GM19438 (cell line): ENCODE measurements around the gene NSG1.

Source experiments
- ATAC-seq: cut with Tn5 transposase; IDR thresholded peaks from one replicate; pipeline ENCODE4 v1.9.1; 2021; ENCODE audit warnings: low read depth; ENCODE audit not compliant: unreplicated experiment

NSG1 gene

DNA sequence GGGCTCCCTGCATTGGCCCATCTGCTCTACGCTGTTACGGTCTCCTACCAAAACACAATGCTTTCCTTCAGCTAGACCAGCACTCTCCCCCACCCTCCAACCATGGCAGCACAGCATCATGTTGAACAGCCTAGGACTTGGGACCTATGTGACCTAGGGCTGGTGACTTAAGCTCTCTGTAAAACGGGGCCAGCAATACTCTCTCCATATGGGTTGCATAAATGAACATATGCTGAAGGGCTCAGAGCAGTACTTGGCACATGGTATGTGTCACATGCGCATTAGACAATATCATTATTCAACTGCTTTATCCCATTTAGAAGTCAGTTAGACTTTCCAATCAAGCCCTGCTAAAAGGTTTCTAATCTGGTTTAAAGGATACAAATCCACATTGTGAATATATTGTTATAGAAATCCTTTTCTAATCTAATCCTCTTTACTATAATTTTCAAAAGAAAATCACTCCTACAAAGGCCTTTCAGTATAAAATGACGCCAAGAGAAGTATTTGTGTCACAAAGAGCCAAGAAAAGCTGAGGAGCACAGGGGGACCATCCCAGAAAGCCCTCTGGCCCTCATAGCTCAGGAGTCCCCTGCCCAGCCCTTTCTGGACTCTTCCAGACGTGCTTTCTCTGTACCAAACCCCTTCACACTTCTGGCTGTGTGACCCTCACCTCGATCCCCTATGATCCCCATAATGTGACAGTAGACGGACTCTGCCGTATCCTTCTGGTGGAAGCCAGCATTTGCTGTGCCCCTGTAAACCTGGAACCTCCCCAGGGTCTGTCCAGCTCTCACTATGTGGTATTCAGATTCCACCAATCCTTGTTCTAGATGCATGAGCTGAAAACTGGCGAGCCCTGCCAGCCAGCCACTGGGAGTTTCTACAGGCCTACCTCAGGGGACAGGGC lies 42.3 kb downstream of the NSG1 start:
- ATAC-seq, result no peak

DNA sequence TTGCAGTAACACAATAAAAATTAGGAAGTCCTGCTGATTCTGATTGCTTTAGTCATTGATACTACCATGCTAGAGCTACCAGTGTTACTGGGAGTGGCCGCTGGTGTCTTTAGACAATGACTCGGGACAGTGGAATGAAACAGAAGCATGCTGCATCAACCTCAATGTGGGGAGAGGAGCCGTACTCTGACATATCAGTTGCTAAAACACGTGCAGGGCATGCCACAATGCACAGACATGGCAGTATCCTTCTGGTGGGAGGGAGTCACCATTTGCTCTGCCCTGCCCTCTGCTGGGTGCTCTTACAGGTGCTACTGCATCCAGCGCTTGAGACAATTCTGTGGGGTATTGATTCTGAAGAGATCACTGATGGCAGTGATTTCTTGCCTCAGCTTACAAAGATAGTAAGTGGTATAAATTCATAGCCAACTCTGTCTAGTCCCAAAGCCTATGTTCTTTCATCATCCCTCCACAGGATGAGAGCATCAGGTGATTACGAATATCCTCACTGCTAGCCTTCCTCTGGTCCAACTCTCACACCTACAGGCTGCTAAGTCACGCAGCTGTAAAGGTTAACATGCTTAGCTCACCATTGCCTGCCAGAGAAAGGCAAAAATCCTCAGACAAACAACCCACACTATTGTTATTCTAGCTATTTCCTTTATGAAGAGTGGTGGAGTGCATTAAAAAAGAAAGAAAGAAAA lies 43.7 kb downstream of the NSG1 start:
- ATAC-seq, result peak; percentile 70

DNA sequence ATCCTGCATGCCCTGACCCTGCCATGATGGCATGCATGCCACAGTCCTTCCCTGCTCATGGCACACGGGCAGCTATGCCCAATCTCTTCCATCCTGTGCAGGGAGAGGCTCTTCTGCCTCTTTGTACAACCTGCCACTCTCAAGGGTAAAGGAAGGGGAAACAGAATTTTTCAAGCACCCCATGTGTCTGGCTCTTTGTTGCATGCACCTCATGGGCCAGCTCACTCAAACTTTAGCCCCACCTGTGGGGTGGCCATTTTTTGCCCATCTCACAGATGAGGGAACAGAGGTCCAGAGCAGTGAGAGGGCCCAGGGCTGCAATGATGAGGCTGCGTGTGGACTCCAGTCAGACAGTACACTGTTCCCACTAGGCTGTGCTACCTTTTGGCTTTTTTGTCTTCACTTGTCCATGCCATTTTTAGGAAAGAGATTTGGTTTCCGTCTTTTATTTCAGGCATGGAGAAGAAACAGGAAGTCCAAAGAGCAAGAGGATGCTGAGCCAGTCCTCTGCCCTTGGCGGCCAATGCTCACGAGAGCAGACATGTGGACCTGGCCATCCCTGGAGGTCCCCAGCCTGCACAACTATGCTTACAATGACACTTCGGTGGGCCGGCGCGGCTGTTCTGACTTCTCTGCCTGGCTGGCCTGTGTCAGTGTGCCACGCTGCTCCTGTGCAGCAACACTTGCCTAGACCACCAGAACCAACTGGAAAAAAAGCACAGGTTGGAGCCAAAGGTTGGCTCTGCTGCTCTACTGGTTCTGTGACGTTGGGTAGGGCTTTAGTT lies 45.6 kb downstream of the NSG1 start:
- no peak for ATAC-seq

DNA sequence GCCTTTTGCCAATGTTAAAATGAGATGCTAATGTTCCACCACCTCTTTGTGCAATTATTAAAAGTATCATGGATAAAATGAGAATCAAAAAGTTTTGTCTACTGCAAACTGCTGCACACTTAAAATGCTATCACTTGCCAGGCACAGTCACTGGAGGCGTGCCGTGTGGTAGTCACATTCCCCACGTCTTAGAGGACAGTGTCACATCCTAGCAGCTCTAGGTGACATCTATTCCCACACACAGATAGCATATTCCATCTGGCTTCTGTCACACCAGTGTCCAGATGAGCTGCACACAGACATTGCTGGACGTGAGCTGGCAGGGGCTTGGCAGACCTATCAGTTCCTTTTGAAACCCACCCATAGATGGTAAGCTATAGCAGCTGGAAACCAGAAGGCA lies 47.0 kb downstream of the NSG1 start:
- ATAC-seq, result no peak

DNA sequence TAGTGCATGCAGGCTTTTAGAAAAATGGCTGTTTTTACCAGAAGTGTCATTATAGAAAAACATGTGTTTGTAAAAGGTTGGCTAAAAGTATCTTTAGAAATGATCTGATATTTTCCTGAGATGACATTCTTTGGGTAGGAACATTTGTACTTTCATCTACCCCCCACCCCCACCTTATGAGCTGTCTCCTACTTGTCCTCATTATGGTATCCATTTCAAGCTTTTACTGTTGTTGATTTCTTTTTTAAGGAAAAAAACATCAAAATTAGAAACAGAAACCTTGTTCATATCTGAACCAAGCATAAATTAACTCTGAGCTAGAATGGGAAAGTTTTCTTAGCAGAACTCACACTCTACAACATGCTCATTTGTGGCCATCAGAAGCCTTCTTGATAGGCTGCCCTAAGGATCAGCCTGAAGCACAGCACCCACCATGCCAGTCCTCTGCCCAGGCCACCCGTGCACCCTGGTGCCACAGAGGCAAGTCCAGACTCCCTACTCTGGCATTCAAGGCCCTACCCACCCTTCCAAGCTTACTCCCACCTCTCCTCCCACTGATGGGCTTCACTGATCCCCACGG lies 49.4 kb downstream of the NSG1 start:
- no peak for ATAC-seq

DNA sequence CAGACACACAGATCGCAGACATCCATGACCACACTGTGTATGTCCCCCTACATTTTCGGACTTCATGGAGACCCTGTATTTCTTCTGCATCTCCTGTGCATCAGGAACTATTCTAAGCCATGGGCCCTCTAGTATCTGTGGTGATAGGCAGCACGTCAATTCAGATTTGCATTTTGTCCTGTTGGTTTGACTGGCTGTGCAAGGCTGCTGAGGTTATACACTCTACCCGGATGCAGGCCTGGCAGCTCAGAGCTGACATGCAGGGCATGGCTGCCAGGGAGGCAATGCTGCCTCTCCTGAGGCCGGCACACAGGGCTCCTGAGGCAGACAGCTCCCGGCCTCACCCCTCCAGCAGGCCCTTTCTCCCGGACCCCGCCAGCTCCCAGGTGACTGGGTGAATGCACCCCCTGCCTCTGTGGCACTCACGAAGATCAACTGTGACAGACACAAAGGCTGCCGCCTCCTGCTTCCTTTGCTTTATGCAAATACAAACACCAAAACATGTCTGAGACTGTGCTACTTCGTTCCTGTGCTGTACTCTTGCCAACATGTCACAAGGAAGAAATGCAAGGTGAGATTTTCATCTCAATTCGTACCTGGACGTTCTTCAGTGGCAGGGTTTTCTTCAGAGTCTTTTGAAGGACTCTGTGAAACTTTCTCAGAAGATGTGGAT lies 51.0 kb downstream of the NSG1 start:
- peak; percentile 70 for ATAC-seq

DNA sequence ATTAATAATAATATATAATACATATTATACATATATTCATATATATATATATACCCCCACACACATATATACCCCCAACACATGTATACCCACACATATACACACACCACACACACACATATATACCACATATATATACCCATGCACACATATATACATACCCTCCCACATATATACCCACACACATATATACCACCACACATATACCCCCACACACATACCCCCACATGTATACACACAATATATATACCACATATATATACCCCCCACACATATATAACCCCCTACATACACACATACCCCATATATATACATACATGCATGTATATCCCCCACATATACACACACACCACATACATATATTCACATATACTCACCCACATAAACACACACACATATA lies 52.0 kb downstream of the NSG1 start:
- ATAC-seq, result no peak

DNA sequence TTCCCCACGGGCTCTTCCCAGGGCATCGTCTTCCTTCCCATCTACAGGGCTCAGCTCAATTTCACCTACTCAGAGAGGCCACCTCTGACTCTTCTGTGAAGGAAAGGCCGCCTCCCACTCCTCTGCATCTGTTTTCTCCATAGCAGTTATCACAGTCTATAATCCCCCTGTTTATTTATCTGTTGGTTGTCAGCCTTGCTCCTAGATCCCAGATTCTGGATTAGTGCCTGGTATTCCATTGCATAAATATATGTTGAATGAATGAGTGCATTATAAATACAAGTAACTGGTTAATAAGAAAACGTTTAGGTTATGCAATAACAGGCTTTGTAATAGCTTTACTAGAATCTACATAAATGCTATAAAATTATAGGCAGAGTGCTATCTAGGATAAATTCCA lies 52.9 kb downstream of the NSG1 start:
- ATAC-seq, result no peak

DNA sequence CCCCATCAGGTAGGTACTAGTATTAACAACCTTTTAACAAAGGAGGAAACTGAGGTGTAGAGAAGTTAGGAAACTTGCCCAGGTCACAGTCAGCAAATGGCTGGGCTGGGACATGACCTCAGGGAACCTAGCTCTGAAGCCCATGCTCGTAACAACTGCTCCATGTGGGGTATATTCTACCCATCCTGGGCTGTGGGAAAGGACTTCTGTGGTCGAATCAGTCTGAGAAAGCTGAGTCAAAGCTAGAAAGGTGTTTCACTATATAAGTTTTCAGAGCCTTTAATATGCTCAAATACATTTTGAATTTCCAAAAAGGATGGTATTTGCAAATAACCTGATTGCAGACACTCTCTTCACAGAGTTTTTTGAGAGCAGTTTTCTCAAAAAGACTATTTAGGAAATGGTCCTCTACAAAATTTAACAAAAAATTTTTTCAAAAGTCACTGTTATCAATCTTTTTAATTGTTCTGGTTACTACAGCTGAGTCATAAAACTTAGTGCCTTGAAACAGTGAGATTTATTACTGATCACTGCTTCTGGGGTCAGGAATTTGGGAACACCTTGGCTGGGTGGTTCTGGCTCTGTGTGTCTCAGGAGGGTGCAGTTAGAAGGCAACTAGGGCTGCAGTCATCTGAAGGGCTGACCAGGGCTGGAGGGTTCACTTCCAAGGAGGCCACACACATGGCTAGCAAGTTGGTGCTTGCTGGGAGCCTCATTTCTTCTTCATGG lies 53.6 kb downstream of the NSG1 start:
- ATAC-seq, result no peak

DNA sequence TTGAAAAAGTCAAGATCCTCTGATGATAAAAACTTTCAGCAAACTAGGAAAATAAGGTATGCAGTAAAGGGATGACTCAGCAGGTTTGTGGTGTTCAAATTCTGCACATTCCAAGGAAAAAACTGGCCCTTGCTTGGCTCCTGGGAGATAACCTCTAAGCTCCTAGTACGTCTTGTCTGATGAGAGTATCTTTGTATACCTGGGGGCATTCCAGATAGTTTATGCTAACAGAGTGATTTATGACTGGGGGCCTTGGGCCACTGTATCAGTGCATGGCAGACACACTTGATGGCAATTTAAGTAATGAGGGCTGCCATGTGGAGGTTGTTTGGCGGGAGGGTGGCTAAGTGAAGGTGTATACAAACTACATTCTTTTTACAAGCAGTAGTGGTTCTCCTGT lies 56.9 kb downstream of the NSG1 start:
- no peak for ATAC-seq

DNA sequence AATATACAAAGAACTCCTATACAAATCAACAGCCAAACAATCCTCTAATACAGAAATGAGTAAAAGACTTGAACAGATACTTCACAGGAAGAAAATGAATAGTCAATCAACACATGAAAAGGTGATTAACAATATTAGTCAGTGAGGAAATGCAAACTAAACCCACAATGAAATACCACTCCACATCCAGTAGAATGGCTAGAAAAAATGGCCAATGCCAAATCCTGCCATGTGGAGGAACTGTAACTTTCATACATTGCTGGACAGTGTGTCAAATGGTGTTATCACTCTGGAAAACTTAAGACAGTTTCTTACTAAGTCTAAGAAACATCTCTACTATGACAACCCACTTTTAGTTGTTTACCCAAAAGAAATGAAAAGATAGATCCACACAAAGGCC lies 59.5 kb downstream of the NSG1 start:
- no peak for ATAC-seq

DNA sequence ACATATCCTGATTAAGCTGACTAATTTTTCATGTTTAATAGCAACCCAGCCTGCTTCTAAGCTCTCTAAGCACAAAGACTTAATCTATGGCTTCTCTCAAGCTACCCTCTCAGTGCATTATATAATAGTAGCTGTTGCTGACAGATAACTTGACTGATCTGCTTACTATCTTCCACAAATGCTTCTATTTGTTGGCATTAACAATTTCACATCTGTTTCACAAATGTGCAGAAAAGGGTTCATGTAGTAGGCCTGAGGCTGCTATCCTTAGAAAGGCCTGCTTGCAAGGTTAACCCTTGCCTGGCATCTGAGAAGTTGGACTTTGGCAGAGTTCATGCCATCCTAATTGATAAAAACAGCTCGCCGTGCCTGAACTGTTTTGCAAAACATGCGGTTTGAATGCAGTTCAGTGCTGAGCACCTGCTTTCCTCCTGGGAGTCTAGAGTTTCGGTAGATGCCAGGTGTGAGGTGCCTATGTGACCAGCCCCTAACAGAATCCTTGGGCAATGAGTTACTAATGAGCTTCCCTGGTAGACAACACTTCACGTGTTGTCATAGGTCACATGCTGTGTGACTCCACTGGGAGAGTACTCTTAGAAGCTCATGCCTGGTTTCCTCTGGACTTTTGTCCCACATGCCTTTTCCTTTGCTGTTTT lies 68.4 kb downstream of the NSG1 start:
- peak; percentile 96 for ATAC-seq

DNA sequence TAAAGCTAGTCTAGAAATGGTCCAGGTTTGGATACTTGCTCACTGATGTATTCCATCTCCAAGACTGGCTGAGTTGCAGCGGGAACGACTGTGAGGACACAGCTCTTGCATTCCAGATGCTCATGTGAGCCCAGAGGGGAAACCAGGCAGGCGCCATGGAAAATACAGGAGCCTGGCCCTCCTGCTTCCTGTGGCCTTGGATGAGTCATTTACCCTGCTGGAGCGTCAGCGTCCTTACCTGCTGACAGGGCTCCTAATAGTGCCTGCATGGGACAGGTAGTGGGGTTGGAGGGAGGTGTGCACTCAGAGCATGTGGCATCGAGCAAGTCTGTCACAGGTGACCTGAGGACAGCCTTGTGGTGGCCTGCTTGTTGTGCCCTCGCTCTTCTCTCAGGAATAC lies 69.4 kb downstream of the NSG1 start:
- ATAC-seq, result no peak

DNA sequence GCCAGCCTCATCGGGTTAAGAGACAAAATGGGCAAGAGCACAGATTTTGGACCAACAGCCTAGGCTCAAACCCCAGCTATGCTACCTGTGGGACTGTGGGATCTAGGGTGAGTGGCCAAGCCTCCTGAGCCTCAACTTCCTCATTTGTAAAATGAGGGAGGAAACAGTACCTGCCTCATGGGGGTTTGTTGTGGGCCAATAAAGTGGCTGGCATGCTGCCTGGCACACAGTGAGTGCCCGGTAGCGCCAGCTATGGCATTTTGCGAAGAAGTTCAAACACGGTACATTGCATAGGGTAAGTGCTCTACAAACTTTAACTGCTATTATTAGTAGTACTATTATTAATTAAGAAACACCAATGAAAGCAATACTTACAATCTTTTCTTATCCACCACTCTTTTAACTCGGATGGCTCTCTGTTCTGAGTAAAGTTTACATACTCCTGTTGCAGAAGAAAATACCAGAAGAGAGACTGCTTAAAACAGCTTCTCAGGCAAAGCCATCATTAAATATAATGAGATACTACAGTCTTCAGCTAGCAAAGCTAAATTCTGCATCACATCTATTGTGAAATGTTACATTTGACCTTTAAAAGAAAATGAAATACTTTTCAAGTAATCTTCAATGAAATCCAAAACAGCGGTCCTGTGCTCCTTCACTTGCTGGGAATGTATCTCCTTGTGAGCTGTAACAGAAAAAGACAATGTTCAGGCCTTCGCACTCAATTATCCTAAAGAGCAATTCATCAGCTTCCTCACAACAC lies 70.1 kb downstream of the NSG1 start:
- no peak for ATAC-seq

DNA sequence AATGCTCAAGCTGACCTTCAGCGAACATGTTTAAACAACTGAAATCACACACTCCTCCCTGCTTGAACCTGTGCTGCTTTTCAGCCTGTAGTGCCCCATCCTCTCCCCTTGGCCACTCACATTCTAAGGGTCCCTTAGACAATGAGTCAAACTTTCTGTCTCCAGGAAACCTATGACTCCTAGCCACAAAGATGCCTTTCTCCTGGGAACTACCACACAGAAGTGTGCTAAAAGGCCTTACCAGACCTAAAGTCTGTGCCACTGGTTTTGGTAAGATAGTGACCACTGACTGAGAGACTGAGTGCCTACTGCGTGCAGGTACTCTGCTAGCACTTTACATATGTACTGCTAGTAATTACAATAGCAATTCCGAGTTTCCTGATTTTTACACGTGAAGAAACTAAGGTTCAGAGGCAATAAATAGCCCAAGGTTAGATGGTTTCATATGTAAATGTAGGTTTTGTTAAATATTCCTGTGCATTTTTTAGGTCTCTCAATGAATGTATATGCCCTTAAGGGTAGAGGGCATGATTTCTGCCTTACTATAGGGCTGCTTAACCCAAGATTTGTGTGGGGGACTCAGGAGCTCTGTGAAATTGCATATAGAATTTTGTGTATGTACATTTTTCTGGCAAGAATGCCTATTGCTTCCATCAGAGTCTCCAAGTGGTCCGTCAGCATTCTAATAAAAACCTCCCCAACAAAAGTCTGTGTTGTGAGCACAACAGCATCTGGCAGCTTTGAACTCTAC lies 71.1 kb downstream of the NSG1 start:
- no peak for ATAC-seq

DNA sequence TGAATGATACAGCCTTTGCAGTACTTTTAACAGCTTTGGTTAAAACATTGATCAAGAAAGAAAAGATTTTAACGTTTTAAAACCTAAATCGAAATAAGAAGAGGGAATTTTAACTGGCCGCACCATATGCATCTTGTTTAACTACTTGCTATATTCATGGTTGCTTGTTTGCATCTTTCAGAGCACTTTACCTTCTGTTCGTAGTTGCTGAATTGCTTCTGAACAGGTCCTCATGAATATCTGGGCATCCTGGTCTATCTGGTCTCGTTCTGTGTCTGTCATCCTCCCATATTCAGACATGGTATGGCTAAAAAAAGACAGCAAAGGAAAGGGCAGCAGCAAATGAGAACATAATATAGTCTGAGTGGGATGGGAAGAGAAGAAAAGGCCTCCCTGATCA lies 72.3 kb downstream of the NSG1 start:
- no peak for ATAC-seq

DNA sequence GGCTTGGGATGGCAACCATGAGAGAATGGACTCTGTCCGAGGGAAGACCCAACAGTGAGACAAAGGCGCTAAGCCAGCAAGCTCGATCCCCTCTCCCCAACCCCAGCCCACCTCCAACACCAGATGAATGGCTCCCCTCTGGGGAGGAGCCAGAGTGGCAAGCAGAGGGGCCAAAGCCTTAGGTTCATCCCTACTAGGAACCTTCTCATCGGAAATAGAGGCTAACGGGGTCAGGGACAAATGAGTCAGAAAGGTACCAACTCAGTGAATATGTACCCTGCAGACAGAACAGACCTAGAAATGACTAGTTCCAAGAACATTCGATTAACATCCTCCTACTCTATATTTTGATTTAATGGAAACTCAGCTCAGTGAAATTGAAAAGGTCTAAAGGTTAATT lies 73.9 kb downstream of the NSG1 start:
- no peak for ATAC-seq

DNA sequence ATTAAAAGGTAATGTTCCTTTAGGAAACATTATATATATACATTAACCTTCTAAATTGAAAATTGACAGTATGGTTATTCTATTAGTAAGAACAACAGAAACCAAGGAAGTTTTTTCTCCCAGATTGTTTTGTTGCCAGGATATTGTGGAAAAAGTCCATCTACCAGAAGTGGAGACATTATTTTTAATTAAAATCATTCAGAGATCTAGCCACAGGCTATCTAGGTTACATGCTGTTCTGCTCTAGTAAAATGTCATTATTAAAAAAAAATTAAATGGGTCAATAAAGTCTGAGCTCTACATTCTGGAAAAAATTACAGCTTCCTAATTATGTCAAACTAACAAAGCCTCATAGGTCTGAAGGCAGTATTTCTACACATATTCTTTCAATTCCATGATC lies 74.3 kb downstream of the NSG1 start:
- no peak for ATAC-seq
